ENCODE measurements around the gene RASD2.

Gene RASD2

DNA sequence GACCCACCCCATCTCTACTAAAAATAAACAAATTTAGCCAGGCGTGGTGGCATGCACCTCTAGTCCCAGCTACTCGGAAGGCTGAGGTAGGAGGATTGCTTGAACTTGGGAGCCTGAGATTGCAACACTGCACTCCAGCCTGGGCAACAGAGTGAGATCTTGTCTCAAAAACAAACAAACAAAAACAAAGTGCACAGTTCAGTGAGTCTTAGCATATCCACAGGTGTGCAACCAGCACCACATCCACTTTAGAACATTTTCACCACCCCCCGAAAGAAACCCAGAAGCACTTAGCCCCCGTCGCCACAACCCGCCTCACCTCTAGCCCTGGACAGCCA lies 49.1 kb downstream of the RASD2 start:
- no peak overlapping the region for H2AFZ ChIP-seq (ENCODE audit: low read depth, low read length)
- H3K79me2 ChIP-seq (ENCODE audit: low read length): no peaks in the 10 kb centered on the region
- no peak overlapping the region for H3K9ac ChIP-seq (ENCODE audit: low read length)
- no peak overlapping the region for H3K27ac ChIP-seq (ENCODE audit: low read length)
- no peak overlapping the region for H3K4me2 ChIP-seq (ENCODE audit: low read length)
- H4K20me1 ChIP-seq (ENCODE audit: insufficient read depth, low read length): no peaks in the 10 kb centered on the region
- H3K27me3 ChIP-seq (ENCODE audit: low read depth, low read length): peaks cover 21% of the 10 kb centered on the region
- no peaks in the 10 kb centered on the region for H3K4me1 ChIP-seq (ENCODE audit: low read length)
- H3K4me3 ChIP-seq (ENCODE audit: low read length): no peak overlapping the region
- H3K9me3 ChIP-seq (ENCODE audit: insufficient read depth, low read length): no peaks in the 10 kb centered on the region
- H3K36me3 ChIP-seq (replicated peaks; ENCODE audit: low read depth, low read length): no peaks in the 10 kb centered on the region
- no peak for TF ChIP-seq EZH2phosphoT487 (IDR thresholded peaks at IDR 0.05; ENCODE audit: low read depth)
- no peak for TF ChIP-seq CTCF (IDR thresholded peaks at IDR 0.05; ENCODE audit: low read depth, low read length)

- no peak overlapping the region for H3K4me2 ChIP-seq (ENCODE audit: low read length)
- no peaks in the 10 kb centered on the region for H3K9me3 ChIP-seq (ENCODE audit: insufficient read depth, low read length)
- no peak overlapping the region for H3K27ac ChIP-seq (ENCODE audit: low read length)
Observed at GRCh38 chr22:35590634-35591295, 50.1 kb downstream of the RASD2 start.

DNA sequence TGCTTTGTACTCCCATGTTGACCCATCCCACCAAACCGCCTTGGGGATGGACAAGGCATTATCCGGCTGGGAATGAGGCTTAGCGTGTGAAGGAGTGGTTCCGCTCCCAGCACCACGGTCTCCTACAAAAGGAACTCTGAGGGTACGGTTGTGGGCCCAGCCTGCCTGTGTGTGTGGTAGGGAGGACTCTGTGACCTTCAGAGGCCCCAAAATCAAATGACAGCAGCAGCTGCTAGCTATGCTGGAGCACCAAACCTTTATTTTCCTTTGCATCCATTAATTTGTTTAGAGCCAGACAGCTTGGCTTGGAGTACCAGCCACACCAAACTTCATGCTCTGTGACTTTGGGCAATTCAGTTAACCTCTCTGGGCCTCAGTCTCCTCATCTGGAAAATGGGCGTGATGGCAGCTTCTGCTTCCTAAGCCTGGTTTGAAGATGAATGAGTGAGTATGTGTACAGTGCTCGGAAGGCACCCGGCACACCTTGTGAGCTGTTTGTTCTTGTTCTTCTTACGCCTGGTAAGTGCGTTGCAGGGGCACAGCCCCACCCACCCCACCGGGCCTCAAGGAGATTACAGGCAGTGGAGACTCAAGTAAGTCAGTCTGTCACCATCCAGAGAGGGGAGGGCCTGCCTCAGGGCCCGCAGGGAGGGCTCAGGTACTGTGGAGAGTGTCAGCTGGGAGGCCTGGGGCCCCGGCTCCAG lies 51.2 kb downstream of the RASD2 start:
- no peaks in the 10 kb centered on the region for H3K36me3 ChIP-seq (replicated peaks; ENCODE audit: low read depth, low read length)
- no peak overlapping the region for H3K9ac ChIP-seq (ENCODE audit: low read length)
- H3K27ac ChIP-seq (ENCODE audit: low read length): no peak overlapping the region
- no peaks in the 10 kb centered on the region for H3K79me2 ChIP-seq (ENCODE audit: low read length)
- H4K20me1 ChIP-seq (ENCODE audit: insufficient read depth, low read length): no peaks in the 10 kb centered on the region
- H3K27me3 ChIP-seq (ENCODE audit: low read depth, low read length): peaks cover 21% of the 10 kb centered on the region
- TF ChIP-seq EZH2phosphoT487 (IDR thresholded peaks at IDR 0.05; ENCODE audit: low read depth) (no peak), CTCF (IDR thresholded peaks at IDR 0.05; ENCODE audit: low read depth, low read length) (no peak)
- no peaks in the 10 kb centered on the region for H3K4me1 ChIP-seq (ENCODE audit: low read length)
- no peaks in the 10 kb centered on the region for H3K9me3 ChIP-seq (ENCODE audit: insufficient read depth, low read length)
- H3K4me3 ChIP-seq (ENCODE audit: low read length): no peak overlapping the region
- no peak overlapping the region for H3K4me2 ChIP-seq (ENCODE audit: low read length)
- H2AFZ ChIP-seq (ENCODE audit: low read depth, low read length): no peak overlapping the region

More at GRCh38 chr22:35590634-35591295, 50.1 kb downstream of the RASD2 start:
- Histone ChIP-seq H3K4me1 (ENCODE audit: low read length) (no peaks in the 10 kb centered on the region), H3K27me3 (ENCODE audit: low read depth, low read length) (peaks cover 21% of the 10 kb centered on the region), H3K79me2 (ENCODE audit: low read length) (no peaks in the 10 kb centered on the region), H4K20me1 (ENCODE audit: insufficient read depth, low read length) (no peaks in the 10 kb centered on the region), H3K4me3 (ENCODE audit: low read length) (no peak overlapping the region), H2AFZ (ENCODE audit: low read depth, low read length) (no peak overlapping the region), H3K9ac (ENCODE audit: low read length) (no peak overlapping the region), H3K36me3 (replicated peaks; ENCODE audit: low read depth, low read length) (no peaks in the 10 kb centered on the region)
- TF ChIP-seq EZH2phosphoT487 (IDR thresholded peaks at IDR 0.05; ENCODE audit: low read depth) (no peak), CTCF (IDR thresholded peaks at IDR 0.05; ENCODE audit: low read depth, low read length) (no peak)

GRCh38 chr22:35592418-35592967 lies 51.9 kb downstream of the RASD2 start:
- no peaks in the 10 kb centered on the region for H3K36me3 ChIP-seq (replicated peaks; ENCODE audit: low read depth, low read length)
- H3K4me1 ChIP-seq (ENCODE audit: low read length): no peaks in the 10 kb centered on the region
- H2AFZ ChIP-seq (ENCODE audit: low read depth, low read length): no peak overlapping the region
- no peaks in the 10 kb centered on the region for H3K9me3 ChIP-seq (ENCODE audit: insufficient read depth, low read length)
- no peak overlapping the region for H3K9ac ChIP-seq (ENCODE audit: low read length)
- no peak overlapping the region for H3K4me2 ChIP-seq (ENCODE audit: low read length)
- H3K27ac ChIP-seq (ENCODE audit: low read length): no peak overlapping the region
- H3K4me3 ChIP-seq (ENCODE audit: low read length): no peak overlapping the region
- no peaks in the 10 kb centered on the region for H4K20me1 ChIP-seq (ENCODE audit: insufficient read depth, low read length)
- no peaks in the 10 kb centered on the region for H3K79me2 ChIP-seq (ENCODE audit: low read length)
- H3K27me3 ChIP-seq (ENCODE audit: low read depth, low read length): peaks cover 21% of the 10 kb centered on the region
- TF ChIP-seq EZH2phosphoT487 (IDR thresholded peaks at IDR 0.05; ENCODE audit: low read depth): no peak
- TF ChIP-seq CTCF (IDR thresholded peaks at IDR 0.05; ENCODE audit: low read depth, low read length): no peak

Data from OCI-LY3 (cell line).